ENCODE measurements around the gene ADCY9. TPM values are rescaled to one million over a fixed set of nuclear protein-coding genes. Genes with fewer than 3 reads are reported as not detected.

The ADCY9 gene
- total RNA-seq, 2 donors from 2014 or later, result 1.2 to 3.3 TPM

GRCh38 chr16:4019371-4019791, 96.9 kb downstream of the ADCY9 start:
- WGBS, 2 experiments (ENCODE audit: insufficient coverage in 1 of 2, insufficient read length in 1 of 2), result 88 to 95% methylated on average over 5 of the region's 5 CpGs
- H3K27ac ChIP-seq (ENCODE audit: low read depth, low read length), result no peak overlapping the region

GRCh38 chr16:4018391-4018790, 97.9 kb downstream of the ADCY9 start:
- Histone ChIP-seq H3K36me3 (ENCODE audit: control insufficient read depth, insufficient read depth, low read length) (no peaks in the 10 kb centered on the region), H3K27me3 (ENCODE audit: control insufficient read depth, insufficient read depth, low read length, poor library complexity, severe bottlenecking) (no peaks in the 10 kb centered on the region), H3K27ac (ENCODE audit: low read depth, low read length) (no peak overlapping the region), H3K9me3 (ENCODE audit: control insufficient read depth, low read length) (no peaks in the 10 kb centered on the region), H3K9ac (ENCODE audit: extremely low read depth, low read length, poor library complexity, severe bottlenecking) (no peak overlapping the region), H3K4me1 (ENCODE audit: control insufficient read depth, insufficient read depth, low read length) (no peaks in the 10 kb centered on the region), H3K4me3 (ENCODE audit: low read length) (no peak overlapping the region)
- Mint-ChIP-seq H3K9me3 (no peaks in the 10 kb centered on the region), H3K27ac (no peak overlapping the region), H3K27me3 (ENCODE audit: insufficient read depth) (no peaks in the 10 kb centered on the region), H3K4me1 (peaks cover 11% of the 10 kb centered on the region), H3K4me3 (no peak overlapping the region), H3K36me3 (ENCODE audit: low read depth) (no peaks in the 10 kb centered on the region)
- no peak for TF ChIP-seq CTCF (conservative IDR thresholded peaks at IDR 0.05)
- 91 to 95% methylated on average over 12 of the region's 12 CpGs for WGBS, 2 experiments (ENCODE audit: insufficient coverage in 1 of 2, insufficient read length in 1 of 2)
- no peak for DNase-seq

More at GRCh38 chr16:4019371-4019791, 96.9 kb downstream of the ADCY9 start:
- Histone ChIP-seq H3K9me3 (ENCODE audit: control insufficient read depth, low read length) (no peaks in the 10 kb centered on the region), H3K9ac (ENCODE audit: extremely low read depth, low read length, poor library complexity, severe bottlenecking) (no peak overlapping the region), H3K27me3 (ENCODE audit: control insufficient read depth, insufficient read depth, low read length, poor library complexity, severe bottlenecking) (no peaks in the 10 kb centered on the region), H3K4me1 (ENCODE audit: control insufficient read depth, insufficient read depth, low read length) (no peaks in the 10 kb centered on the region), H3K36me3 (ENCODE audit: control insufficient read depth, insufficient read depth, low read length) (no peaks in the 10 kb centered on the region), H3K4me3 (ENCODE audit: low read length) (no peak overlapping the region)
- H3K36me3 Mint-ChIP-seq (ENCODE audit: low read depth), result no peaks in the 10 kb centered on the region
- TF ChIP-seq CTCF (conservative IDR thresholded peaks at IDR 0.05), result no peak
- H3K27ac Mint-ChIP-seq, result no peak overlapping the region
- H3K9me3 Mint-ChIP-seq, result no peaks in the 10 kb centered on the region
- no peaks in the 10 kb centered on the region for H3K27me3 Mint-ChIP-seq (ENCODE audit: insufficient read depth)
- DNase-seq, result no peak
- no peak overlapping the region for H3K4me3 Mint-ChIP-seq
- H3K4me1 Mint-ChIP-seq, result peaks cover 11% of the 10 kb centered on the region

- Histone ChIP-seq H3K4me1 (ENCODE audit: control insufficient read depth, insufficient read depth, low read length) (no peaks in the 10 kb centered on the region), H3K9me3 (ENCODE audit: control insufficient read depth, low read length) (no peaks in the 10 kb centered on the region), H3K4me3 (ENCODE audit: low read length) (no peak overlapping the region), H3K36me3 (ENCODE audit: control insufficient read depth, insufficient read depth, low read length) (no peaks in the 10 kb centered on the region), H3K9ac (ENCODE audit: extremely low read depth, low read length, poor library complexity, severe bottlenecking) (no peak overlapping the region), H3K27ac (ENCODE audit: low read depth, low read length) (no peak overlapping the region), H3K27me3 (ENCODE audit: control insufficient read depth, insufficient read depth, low read length, poor library complexity, severe bottlenecking) (no peaks in the 10 kb centered on the region)
- no peak overlapping the region for H3K27ac Mint-ChIP-seq
- DNase-seq, result no peak
- TF ChIP-seq CTCF (conservative IDR thresholded peaks at IDR 0.05), result no peak
- H3K27me3 Mint-ChIP-seq (ENCODE audit: insufficient read depth), result no peaks in the 10 kb centered on the region
- 94 to 98% methylated on average over 12 to 14 of the region's 14 CpGs for WGBS, 2 experiments (ENCODE audit: insufficient coverage in 1 of 2, insufficient read length in 1 of 2)
- H3K4me3 Mint-ChIP-seq, result no peak overlapping the region
- H3K36me3 Mint-ChIP-seq (ENCODE audit: low read depth), result no peaks in the 10 kb centered on the region
- no peaks in the 10 kb centered on the region for H3K9me3 Mint-ChIP-seq
- peaks cover 11% of the 10 kb centered on the region for H3K4me1 Mint-ChIP-seq
These were observed 98.4 kb downstream of the ADCY9 start for GRCh38 chr16:4017807-4018206.

All from endodermal cell (in vitro differentiated cells).